ENCODE data around the gene RASGRP2. TPM values are rescaled to one million over a fixed set of nuclear protein-coding genes. Genes with fewer than 3 reads are reported as not detected.

The RASGRP2 gene
- total RNA-seq, 1 experiment from 2014 or later = 26.9 TPM

DNA sequence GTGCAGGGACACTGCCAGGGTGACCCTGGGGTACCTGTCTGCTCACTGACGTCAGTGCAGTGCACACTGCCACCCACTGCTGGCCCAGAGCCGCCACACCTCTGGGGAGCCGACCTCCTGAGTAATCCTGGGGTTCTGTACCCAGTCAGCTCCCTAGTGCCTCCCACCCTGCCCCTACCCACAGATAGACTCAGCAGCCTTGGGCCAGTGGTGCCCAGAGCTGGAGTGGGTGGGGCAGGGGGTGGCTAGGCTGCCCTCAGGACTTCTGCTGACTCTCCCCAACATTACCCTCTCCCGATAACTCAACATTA, 26.7 kb downstream of the RASGRP2 start:
- H3K56ac ChIP-seq (ENCODE audit: insufficient read length, low read depth, low read length) = no peak overlapping the region
- H3K14ac ChIP-seq (ENCODE audit: insufficient read depth, low read length) = no peak overlapping the region
- no peak overlapping the region for H4K5ac ChIP-seq (ENCODE audit: insufficient read length, low read depth, low read length)
- no peak for DNase-seq
- no peaks in the 10 kb centered on the region for H3K79me1 ChIP-seq (ENCODE audit: insufficient read depth, low read depth, low read length, poor library complexity, severe bottlenecking)
- Mint-ChIP-seq H3K36me3 (ENCODE audit: insufficient read depth in 1 of 3, low read depth in 3 of 3) (no peaks in the 10 kb centered on the region), H3K4me1 (peaks cover 5 to 53% of the 10 kb centered on the region in 2 experiments), H3K27me3 (ENCODE audit: low read depth) (peaks cover 92% of the 10 kb centered on the region), H3K4me3 (no peak overlapping the region), H3K9me3 (no peaks in the 10 kb centered on the region; a peak in 2 of 5 replicates), H3K27ac (no peak overlapping the region)
- no peak overlapping the region for H2BK15ac ChIP-seq (ENCODE audit: low read depth, low read length)
- H2BK120ac ChIP-seq (ENCODE audit: low read depth, low read length, poor library complexity, severe bottlenecking) = no peak overlapping the region
- peaks cover 3% of the 10 kb centered on the region for H4K20me1 ChIP-seq (ENCODE audit: control insufficient read depth, insufficient read depth, insufficient read length)
- no peaks in the 10 kb centered on the region for H3K4me1 ChIP-seq (ENCODE audit: insufficient read depth, low read length)
- H3T11ph ChIP-seq (ENCODE audit: low read length) = no peak overlapping the region
- no peak overlapping the region for H4K91ac ChIP-seq (ENCODE audit: insufficient read length, low read depth, low read length)
- H2AK5ac ChIP-seq (ENCODE audit: insufficient read length, low read length) = no peak overlapping the region
- H3K4ac ChIP-seq (ENCODE audit: low read depth, low read length) = no peak overlapping the region
- H3K23me2 ChIP-seq (ENCODE audit: insufficient read length, low read depth, low read length, poor library complexity, severe bottlenecking) = peaks cover 3% of the 10 kb centered on the region
- no peak overlapping the region for H2BK20ac ChIP-seq (ENCODE audit: low read depth, low read length, poor library complexity, severe bottlenecking)
- TF ChIP-seq CTCF (conservative IDR thresholded peaks at IDR 0.05) = no peak
- H3K9ac ChIP-seq (ENCODE audit: extremely low read depth, insufficient read length, low read length) = no peak overlapping the region
- no peaks in the 10 kb centered on the region for H3K9me3 ChIP-seq (ENCODE audit: control insufficient read depth, low read depth, low read length)
- no peaks in the 10 kb centered on the region for H3K79me2 ChIP-seq (ENCODE audit: insufficient read depth, low read length)
- no peak overlapping the region for H3K4me2 ChIP-seq (ENCODE audit: insufficient read depth, insufficient read length, low read length)
- H3K23ac ChIP-seq (ENCODE audit: insufficient read length, low read depth, low read length) = no peak overlapping the region
- H4K8ac ChIP-seq (replicated peaks; ENCODE audit: insufficient read length, low read depth, low read length) = no peak overlapping the region
- H2BK12ac ChIP-seq (ENCODE audit: insufficient read length, low read depth, low read length) = no peak overlapping the region
- H3K27ac ChIP-seq (ENCODE audit: insufficient read length, low read depth, low read length) = no peak overlapping the region
- H2BK5ac ChIP-seq (ENCODE audit: insufficient read length, low read length) = no peak overlapping the region
- H3K27me3 ChIP-seq (ENCODE audit: insufficient read depth, low read length) = peaks cover 16% of the 10 kb centered on the region; the same call in 1 of the 2 replicates
- no peak overlapping the region for H2AFZ ChIP-seq (ENCODE audit: low read length)
- no peak overlapping the region for H3K18ac ChIP-seq (ENCODE audit: insufficient read length, low read depth, low read length)
- no CpG with 5 or more reads among the region's 4 CpGs for WGBS (ENCODE audit: extremely low coverage, insufficient read length, low lambda C conversion rate)
